Measurements from ENCODE around the gene NR3C2. TPM values are rescaled to one million over a fixed set of nuclear protein-coding genes. Genes with fewer than 3 reads are reported as not detected.

Gene NR3C2
- total and polyA plus RNA-seq, 2 experiments from 2014 or later, result 1.2 to 3.0 TPM

- H3K27ac ChIP-seq (ENCODE audit: low read depth), result no peak overlapping the region
- no peak overlapping the region for H3K4me3 ChIP-seq
- TF ChIP-seq STAT1 (IDR thresholded peaks at IDR 0.05; ENCODE audit: unreplicated experiment) (no peak), ZNF114 (CRISPR knock-in tag; IDR thresholded peaks at IDR 0.05) (no peak), CREB1 (CRISPR knock-in tag; IDR thresholded peaks at IDR 0.05; ENCODE audit: low read depth) (no peak), REST (IDR thresholded peaks at IDR 0.05; ENCODE audit: unreplicated experiment) (no peak), CTCF (conservative IDR thresholded peaks at IDR 0.05; ENCODE audit: low read depth in 2 of 2) (no peak), EZH2phosphoT487 (IDR thresholded peaks at IDR 0.05; ENCODE audit: unreplicated experiment) (no peak), ZNF331 (CRISPR knock-in tag; IDR thresholded peaks at IDR 0.05; ENCODE audit: low read depth) (no peak), NANOG (IDR thresholded peaks at IDR 0.05; ENCODE audit: borderline replicate concordance) (no peak), POLR2AphosphoS5 (IDR thresholded peaks at IDR 0.05; ENCODE audit: low read depth) (no peak), EZH2 (IDR thresholded peaks at IDR 0.05; ENCODE audit: low read depth, unreplicated experiment) (no peak), JUNB (IDR thresholded peaks at IDR 0.05; ENCODE audit: unreplicated experiment) (no peak)
- TF ChIP-seq, protein P1, sequence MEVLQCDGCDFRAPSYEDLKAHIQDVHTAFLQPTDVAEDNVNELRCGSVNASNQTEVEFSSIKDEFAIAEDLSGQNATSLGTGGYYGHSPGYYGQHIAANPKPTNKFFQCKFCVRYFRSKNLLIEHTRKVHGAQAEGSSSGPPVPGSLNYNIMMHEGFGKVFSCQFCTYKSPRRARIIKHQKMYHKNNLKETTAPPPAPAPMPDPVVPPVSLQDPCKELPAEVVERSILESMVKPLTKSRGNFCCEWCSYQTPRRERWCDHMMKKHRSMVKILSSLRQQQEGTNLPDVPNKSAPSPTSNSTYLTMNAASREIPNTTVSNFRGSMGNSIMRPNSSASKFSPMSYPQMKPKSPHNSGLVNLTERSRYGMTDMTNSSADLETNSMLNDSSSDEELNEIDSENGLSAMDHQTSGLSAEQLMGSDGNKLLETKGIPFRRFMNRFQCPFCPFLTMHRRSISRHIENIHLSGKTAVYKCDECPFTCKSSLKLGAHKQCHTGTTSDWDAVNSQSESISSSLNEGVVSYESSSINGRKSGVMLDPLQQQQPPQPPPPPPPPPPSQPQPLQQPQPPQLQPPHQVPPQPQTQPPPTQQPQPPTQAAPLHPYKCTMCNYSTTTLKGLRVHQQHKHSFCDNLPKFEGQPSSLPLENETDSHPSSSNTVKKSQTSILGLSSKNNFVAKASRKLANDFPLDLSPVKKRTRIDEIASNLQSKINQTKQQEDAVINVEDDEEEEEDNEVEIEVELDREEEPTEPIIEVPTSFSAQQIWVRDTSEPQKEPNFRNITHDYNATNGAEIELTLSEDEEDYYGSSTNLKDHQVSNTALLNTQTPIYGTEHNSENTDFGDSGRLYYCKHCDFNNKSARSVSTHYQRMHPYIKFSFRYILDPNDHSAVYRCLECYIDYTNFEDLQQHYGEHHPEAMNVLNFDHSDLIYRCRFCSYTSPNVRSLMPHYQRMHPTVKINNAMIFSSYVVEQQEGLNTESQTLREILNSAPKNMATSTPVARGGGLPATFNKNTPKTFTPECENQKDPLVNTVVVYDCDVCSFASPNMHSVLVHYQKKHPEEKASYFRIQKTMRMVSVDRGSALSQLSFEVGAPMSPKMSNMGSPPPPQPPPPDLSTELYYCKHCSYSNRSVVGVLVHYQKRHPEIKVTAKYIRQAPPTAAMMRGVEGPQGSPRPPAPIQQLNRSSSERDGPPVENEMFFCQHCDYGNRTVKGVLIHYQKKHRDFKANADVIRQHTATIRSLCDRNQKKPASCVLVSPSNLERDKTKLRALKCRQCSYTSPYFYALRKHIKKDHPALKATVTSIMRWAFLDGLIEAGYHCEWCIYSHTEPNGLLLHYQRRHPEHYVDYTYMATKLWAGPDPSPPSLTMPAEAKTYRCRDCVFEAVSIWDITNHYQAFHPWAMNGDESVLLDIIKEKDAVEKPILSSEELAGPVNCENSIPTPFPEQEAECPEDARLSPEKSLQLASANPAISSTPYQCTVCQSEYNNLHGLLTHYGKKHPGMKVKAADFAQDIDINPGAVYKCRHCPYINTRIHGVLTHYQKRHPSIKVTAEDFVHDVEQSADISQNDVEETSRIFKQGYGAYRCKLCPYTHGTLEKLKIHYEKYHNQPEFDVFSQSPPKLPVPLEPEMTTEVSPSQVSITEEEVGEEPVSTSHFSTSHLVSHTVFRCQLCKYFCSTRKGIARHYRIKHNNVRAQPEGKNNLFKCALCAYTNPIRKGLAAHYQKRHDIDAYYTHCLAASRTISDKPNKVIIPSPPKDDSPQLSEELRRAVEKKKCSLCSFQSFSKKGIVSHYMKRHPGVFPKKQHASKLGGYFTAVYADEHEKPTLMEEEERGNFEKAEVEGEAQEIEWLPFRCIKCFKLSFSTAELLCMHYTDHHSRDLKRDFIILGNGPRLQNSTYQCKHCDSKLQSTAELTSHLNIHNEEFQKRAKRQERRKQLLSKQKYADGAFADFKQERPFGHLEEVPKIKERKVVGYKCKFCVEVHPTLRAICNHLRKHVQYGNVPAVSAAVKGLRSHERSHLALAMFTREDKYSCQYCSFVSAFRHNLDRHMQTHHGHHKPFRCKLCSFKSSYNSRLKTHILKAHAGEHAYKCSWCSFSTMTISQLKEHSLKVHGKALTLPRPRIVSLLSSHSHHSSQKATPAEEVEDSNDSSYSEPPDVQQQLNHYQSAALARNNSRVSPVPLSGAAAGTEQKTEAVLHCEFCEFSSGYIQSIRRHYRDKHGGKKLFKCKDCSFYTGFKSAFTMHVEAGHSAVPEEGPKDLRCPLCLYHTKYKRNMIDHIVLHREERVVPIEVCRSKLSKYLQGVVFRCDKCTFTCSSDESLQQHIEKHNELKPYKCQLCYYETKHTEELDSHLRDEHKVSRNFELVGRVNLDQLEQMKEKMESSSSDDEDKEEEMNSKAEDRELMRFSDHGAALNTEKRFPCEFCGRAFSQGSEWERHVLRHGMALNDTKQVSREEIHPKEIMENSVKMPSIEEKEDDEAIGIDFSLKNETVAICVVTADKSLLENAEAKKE (CRISPR knock-in tag; IDR thresholded peaks at IDR 0.05), result no peak
- TF ChIP-seq, protein P2, sequence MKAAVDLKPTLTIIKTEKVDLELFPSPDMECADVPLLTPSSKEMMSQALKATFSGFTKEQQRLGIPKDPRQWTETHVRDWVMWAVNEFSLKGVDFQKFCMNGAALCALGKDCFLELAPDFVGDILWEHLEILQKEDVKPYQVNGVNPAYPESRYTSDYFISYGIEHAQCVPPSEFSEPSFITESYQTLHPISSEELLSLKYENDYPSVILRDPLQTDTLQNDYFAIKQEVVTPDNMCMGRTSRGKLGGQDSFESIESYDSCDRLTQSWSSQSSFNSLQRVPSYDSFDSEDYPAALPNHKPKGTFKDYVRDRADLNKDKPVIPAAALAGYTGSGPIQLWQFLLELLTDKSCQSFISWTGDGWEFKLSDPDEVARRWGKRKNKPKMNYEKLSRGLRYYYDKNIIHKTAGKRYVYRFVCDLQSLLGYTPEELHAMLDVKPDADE (IDR thresholded peaks at IDR 0.05), result no peak
- H3K4me2 ChIP-seq, result no peak overlapping the region
- Mint-ChIP-seq H3K9me3 (no peaks in the 10 kb centered on the region), H3K36me3 (ENCODE audit: low read depth) (no peaks in the 10 kb centered on the region), H3K4me1 (peaks cover 37% of the 10 kb centered on the region), H3K27ac (0 out of 2 replicates have a peak overlapping the region, but pooled peaks have one; percentile 11), H3K27me3 (ENCODE audit: insufficient read depth, low read depth, poor library complexity) (no peaks in the 10 kb centered on the region), H3K4me3 (no peak overlapping the region)
- H3K36me3 ChIP-seq (ENCODE audit: insufficient read depth), result no peaks in the 10 kb centered on the region
- ATAC-seq (no peak), DNase-seq (ENCODE audit: low spot score) (no peak)
- no peaks in the 10 kb centered on the region for H3K79me2 ChIP-seq (replicated peaks; ENCODE audit: insufficient read depth)
- H3K27me3 ChIP-seq (ENCODE audit: insufficient read depth), result no peaks in the 10 kb centered on the region
- no peaks in the 10 kb centered on the region for H3F3A ChIP-seq (replicated peaks; ENCODE audit: low read depth)
- no peak overlapping the region for H2AFZ ChIP-seq
- H4K20me1 ChIP-seq (replicated peaks; ENCODE audit: insufficient read depth), result no peaks in the 10 kb centered on the region
- H3K4me1 ChIP-seq (ENCODE audit: insufficient read depth), result peaks cover 31% of the 10 kb centered on the region
- H3K9me2 ChIP-seq (ENCODE audit: insufficient read depth), result no peaks in the 10 kb centered on the region
Measured at GRCh38 chr4:148057984-148058859, 384.0 kb downstream of the NR3C2 start.
